SW480 (cell line): ENCODE data around the gene HTRA1.

ENCODE experiments used
- DNase-seq: peaks from one replicate; pipeline ENCODE4 v3.0.0-alpha.2; 2016; ENCODE audit warnings: low spot score

Gene HTRA1

DNA sequence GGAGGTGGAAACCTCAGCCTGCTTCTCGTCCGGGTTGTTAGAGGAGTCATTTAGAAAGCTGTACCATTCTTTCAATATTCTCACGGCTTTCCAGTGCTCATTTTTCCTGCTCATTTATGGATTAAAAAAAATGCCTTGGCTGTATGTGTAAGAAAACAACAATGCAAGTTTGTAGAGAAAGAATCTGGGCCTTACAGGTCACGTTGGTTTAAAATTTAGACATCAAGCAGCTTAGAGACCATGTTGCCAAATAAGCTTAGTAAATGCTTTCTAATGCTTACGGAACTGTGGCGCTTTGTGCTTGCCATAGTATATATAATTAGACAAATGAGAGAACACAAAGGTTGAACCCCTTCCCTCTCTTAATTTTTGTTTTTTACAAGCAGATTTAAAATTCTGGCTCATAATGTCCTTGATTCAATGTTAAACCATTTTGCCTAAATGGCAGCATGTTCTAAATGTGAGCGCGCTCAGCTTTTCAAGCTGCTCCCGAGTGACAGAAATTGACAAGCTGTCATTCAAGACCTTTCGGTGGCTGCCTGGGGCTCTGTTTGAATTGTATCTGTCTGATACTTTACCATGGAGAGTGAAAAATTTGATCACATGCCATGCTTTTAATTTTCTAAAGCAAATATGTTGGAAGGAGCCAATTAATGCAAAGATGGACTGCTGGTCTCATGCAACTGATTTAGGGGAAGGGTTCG lies 5.8 kb upstream of the HTRA1 start:
- DNase-seq, result no peak

DNA sequence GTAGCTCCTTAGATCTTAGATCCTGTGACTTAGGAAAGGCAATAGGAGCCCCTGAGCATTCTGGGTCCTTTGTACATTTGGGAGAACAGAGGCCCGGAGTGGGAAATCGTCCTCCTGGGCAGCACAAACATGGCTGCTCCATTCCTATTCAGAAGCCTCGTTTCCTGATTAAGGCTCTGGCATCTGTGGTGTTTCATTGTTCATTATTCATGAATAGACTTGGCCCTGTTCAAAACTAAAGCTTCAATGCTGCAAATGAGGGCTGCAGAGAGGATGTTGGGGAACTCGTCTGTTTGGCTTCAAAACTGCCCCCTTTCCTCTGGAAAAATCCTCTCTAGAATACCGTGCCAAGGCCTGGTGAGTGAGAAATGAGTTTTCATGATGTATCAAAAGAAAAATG lies 3.4 kb upstream of the HTRA1 start:
- no peak for DNase-seq

DNA sequence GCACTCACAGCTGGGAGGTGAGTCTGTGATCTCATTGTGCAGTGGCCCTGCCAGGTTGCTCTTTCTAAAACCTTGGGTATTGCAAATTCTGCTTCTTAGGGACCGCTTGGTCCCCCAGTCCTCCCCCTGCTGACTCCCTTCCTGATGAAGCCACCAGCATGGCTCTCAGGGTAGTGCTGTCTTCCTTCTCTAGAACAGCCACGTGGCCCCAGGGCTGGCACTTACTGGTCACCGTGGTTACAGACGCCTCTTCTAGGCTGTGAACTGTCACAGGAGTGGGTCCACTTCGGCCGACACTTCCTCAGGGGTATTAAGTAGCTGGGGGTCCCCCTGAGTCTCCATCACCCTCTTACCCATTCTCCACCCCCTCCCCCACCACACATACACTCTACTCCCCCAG lies 2.7 kb upstream of the HTRA1 start:
- no peak for DNase-seq

DNA sequence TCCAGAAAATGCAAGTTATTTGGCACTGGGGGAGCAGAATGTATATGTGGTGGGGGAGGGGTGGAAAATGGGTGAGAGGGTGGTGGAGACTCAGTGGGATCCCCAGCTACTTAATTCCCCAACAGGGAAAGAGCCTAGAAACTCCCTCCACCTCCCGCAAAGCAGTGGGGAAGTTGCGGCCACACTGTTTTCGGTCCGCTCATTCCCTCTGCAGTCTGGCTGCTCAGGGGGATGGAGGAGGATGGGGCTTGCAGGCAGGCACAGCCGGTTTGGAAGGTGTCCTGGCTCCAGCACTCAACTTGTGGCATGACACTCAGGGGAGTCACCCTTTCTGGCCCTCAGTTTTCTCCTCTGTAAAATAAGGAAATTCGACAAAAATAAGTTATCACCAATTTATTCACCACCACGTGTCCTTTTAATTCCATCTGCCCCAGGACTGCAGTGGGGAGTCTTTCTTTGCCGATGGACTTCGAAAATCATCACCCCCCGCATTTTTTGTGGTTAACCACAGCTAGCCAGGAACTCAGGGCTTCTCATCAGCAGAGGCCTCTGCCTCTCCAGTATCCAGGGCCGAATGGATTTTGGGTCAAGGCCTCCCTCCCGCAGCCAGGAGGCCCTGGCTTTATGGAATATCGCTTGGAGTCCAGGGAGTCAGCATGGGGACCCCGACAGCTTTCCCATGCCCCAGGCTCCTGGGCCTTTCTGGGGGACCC lies 1.6 kb upstream of the HTRA1 start:
- DNase-seq, result no peak

DNA sequence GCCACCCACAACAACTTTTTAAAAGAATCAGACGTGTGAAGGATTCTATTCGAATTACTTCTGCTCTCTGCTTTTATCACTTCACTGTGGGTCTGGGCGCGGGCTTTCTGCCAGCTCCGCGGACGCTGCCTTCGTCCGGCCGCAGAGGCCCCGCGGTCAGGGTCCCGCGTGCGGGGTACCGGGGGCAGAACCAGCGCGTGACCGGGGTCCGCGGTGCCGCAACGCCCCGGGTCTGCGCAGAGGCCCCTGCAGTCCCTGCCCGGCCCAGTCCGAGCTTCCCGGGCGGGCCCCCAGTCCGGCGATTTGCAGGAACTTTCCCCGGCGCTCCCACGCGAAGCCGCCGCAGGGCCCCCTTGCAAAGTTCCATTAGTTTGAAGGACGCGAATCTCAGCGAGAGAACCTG lies 461 bp upstream of the HTRA1 start:
- no peak for DNase-seq

DNA sequence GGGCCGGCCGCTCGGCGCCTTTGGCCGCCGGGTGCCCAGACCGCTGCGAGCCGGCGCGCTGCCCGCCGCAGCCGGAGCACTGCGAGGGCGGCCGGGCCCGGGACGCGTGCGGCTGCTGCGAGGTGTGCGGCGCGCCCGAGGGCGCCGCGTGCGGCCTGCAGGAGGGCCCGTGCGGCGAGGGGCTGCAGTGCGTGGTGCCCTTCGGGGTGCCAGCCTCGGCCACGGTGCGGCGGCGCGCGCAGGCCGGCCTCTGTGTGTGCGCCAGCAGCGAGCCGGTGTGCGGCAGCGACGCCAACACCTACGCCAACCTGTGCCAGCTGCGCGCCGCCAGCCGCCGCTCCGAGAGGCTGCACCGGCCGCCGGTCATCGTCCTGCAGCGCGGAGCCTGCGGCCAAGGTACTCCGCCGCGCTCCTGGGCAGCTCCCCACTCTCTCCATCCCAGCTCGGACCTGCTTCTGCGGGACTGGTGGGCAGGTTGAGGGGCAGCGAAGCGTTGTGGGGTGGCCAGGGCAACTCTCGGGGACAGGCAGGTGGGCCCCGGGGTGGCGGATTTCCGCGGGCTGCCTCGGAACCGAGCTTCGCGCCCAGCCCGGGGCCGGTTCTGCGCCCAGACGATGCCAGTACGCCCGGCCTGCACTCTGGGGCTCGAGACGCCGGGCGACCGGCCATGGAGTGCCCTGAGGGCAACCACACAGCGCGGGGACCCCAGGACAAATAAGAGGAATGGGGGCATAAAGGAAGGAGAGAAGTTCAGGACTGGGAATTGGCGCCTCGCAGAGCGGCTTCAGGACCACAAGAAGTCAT lies 578 bp downstream of the HTRA1 start:
- DNase-seq, result peak; percentile 51

DNA sequence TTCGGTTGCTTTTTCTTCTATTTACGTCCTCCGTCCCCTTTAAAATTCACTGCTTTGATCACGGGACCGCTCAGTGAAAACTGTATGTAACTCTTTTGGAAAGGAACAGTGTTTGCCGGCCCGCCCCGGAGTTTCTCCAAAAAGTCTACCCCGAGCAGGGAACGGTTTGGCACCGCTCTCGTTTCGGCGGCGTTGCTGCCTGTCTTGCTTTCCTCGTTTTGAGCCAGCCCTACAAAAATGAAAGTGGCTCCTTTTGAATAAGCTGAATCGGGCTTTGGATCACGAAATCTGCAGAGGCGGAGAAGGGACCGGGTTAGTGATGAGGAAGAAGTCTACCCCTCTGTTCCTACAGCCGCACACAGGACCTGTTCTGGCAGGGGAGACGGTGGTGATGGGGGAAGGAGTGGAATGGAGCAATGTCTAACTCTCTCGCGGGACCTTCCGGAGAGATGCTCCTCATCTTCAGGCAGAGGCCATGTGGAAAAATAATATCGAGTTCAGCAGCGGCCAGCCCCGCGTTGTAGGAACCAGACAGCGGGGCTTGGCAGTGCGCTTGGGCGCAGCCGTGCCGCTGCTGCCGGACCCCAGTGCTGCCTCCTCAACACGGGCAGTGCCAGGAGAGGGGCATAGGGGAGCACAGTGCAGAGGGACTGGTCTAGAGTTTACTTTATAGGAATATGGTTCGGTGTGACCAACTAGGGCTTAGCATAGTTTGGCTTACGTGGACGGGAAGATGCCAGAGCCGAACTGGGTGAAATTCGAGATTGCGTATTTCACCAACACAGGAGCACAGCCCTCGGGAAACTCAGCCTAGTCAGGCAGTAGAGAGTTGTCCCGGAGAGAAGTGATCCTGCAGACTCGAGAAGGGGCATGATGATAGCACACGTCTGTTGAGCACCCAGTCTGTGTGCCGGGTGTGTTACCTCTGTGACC lies 1.4 kb downstream of the HTRA1 start:
- DNase-seq, result no peak

DNA sequence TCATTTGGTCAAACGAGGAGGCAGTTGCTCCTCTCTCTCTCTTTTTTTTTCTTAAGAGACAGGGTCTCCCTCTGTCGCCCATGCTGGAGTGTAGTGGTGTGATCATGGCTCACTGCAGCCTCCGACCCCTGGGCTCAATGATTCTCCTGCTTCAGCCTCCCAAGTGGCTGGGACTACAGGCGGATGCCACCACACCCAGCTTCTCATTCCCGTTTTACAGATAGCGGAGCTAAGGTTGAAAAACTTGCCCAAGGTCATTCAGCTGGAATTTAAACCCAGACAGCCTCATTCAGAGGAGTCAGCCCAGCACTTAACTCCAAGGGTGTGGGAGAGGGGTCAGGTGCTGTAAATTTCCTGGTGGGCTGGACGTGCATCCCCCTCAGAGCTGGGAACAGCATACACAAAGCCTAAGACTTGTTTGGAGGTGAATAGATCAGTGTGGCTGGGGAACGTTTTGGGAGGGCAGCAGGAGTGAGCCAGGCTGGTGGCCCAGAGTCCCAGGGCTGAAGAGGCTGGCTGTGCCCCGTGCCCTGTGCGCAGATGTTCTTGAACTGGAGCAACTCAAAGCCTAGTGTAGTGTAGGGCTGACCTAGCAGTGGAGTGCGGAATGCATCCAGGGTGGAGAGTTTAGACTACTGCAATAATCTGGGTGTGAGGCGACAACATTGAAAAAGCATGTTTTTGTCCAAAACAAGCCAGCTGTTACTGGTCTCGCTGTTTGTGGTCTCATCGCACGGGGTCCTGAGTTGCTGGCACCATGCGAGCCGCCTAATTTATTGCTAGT lies 2.3 kb downstream of the HTRA1 start:
- DNase-seq, result no peak

DNA sequence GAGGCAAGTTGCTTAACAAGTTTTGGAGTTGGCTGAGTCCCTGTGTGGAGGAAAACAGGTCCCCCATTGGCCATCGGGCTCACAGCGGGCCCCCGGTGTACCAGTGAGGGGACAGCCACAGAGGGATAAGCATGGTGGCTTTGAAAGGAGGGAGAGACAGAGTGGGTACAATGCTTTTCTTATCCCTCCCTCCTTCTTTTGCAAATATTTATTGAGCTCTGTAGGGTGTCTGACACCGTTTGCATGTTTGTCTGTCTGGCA lies 2.8 kb downstream of the HTRA1 start:
- no peak for DNase-seq

DNA sequence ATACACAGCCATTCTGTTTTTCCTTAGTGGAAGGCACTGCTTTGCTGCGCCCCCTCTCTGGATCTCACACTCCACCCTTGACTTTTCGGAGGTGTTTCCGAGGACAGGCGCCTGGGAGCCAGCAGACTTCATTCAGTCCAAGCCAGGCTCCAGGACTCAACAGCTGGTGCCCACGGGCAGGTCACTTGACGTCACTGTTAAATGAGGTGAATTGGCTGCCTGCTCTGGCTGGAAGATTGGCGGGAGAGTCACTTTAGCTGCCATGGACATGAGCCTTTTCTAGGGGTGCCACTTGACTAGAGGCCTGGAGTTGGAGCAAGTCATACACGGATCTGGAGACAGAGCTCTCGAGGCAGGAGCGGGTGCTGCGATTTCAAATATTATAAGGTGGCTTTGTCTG lies 3.2 kb downstream of the HTRA1 start:
- no peak for DNase-seq

DNA sequence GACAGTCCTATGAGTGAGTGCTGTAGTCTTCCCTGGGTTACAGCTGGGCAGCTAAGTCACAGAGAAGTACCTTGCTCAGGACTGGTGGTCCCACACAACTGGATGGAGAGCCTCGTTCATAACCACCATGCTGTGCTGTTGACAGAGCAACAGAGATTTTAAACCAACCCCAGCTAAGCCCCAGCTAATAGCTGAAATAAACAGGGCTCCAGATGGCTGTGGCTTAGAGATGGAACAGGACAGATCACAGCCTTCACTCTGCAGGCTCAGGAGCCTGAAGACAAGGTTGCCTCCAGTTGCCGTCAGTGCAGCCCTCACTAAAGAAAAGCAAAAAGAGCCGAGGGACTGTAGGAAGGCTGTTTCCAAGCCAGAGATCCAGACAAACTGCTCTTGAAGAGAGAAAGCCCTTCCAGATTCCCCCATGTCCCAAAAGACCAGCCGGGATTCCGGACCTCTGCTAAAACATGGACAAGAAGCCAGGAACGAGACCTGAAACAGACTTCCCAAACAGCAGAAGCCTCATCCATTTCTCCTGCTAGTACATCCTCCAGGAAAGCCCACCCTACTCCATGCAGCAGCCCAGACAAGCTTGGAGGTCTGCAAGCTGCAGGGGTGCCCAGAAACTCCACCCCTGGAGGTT lies 4.2 kb downstream of the HTRA1 start:
- no peak for DNase-seq

DNA sequence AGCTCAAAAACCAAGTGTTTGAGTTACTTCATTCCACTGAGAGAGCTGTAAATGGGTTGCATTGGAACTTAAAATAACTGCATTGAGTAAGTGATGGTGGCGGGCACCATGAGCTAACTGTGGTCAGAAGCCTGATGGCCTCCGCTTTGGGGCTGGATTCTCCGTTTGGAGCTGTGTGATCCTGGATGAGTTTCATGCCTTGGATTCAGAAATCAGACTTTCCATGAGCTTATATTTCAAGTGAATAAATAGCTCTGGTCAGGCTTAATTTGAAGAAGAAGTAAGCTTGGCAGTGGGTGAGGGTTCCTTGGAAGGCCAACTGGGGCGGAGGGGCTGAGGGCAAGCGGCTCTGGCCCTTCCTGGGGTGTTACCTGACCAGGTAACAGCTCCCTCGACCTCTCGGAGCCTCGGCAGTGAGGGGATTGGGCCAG lies 5.6 kb downstream of the HTRA1 start:
- DNase-seq, result no peak

DNA sequence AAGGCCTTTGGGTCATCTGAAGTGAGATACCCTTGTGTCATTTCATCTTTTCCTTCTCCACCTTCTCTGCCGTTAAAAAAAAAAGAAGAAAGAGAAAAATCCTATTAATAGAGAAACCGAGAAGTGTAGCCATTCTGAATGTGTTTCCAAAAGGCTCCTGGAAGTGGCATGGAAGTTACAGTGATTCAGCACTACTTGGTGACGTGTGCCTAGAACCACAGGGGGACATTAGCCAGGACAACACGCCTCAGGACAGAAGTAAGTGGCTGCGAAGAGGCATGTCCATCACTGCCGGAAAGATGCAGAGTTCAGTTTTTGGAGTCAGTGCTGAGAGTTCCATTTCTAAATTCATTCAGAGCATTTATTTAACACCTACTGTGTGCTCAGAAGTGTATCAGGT lies 6.3 kb downstream of the HTRA1 start:
- DNase-seq, result no peak

DNA sequence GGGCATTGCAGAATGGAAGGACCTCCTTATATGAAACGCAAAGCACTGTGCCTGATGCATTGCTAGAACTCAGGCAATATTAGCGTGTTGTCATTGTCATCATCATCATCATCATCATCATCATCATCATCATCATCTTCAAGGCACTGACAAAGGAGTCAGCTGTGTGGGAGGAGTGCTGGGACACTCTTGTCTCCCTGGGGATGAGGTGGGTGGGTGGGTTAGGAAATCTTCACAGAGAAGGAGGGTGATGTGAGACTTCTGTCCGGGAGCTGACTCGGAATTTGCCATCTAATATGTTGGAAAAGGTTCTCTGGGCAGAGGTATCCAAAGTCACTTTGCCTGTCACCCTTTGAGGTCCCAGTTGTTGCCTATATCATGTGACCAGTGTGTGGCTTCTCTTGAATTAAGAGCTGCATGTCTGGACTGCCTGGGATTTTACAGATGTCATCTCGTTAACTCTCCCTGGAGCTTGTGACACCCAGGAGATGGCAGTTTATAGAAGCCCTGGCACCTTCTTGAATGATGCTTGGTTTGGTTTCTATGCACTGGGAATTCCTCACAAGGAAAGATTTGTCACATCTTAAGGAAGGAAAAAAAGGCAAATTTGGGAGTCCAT lies 7.1 kb downstream of the HTRA1 start:
- DNase-seq, result no peak

DNA sequence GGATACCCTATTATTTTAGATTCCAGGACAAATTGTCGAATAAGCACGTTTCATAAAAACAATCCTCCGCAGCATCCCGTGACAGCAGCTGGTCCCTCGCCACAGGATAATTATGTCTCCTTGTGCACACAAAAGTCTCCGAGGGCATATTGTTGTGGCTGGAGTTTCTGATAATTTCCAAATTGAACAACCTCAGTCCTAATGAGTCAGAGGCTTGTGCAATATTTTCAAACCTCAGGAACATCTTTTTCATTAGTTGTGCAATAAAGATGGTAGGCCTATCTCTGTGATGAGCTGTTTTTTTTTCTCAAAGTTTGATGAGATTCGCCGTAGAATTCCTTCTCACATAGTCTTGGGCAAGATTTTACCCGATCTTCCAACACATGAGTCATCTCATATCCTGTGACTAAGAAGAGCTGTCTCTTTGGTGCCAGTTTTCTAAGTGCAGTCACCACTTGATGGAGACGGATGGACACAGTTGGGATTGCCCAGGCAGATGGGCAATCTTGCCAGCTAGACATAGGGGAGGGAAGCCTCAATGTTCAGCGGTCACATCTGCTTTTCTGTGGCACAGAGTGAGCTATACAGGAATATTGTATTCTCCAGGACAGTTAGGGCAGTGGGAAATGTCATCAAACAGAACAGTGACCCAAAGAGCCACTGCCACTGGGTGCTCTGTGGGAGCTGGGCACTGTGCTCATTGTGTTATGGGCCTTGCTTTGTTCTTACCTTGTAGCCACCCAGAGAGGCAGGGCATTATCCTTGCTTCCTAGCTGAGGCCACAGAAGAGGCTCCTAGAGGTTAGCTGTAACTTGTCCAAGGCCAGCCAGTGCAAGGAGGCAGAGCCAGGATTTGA lies 7.8 kb downstream of the HTRA1 start:
- peak; percentile 43 for DNase-seq

DNA sequence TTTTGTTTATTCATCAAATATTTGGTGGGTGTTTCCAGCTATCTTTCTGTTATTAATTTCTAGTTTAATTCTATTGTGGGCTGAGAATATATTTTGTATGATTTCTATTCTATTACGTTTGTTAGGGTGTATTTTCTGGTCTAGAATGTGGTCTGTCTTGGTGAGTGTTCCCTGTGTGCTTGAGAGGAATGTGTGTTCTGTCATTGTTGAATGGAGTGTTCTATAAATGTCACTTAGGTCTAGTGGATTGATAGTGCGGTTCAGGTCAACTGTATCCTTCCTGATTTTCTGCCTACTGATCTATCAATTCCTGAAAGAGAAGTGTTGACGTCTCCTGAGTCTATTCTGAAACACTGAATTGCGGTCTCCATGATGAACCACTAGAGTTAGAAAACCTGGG lies 8.5 kb downstream of the HTRA1 start:
- no peak for DNase-seq

DNA sequence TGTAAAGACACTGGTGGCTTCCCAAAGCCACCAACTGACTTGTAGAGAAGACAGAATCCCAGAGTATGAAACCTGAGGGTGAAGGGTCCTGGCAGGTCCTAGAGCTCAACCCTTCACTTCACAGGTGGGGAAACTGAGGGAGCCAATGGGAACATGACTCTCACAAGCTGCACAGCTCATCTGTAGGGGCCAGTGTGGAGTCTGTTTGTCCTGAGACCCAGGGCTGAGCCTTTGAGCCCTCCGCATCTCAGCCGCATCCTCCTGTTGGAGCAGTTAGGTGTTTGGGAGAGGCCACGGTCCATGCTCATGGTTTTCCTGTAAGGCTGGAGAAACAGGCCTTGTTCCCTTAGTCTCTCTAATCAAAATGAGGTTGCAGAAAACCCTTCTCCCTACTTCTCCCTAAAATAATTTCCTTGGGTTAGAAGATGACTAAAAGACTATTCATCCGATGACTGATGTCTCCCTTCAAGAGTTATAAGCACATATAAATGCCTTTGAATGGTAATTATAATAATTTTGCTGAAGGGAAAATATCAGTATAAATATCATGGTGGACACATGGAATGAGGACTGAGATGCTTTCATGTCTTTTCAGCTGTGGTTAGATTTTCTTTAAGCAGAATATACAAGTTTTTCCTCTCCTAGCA lies 10.3 kb downstream of the HTRA1 start:
- DNase-seq, result no peak

DNA sequence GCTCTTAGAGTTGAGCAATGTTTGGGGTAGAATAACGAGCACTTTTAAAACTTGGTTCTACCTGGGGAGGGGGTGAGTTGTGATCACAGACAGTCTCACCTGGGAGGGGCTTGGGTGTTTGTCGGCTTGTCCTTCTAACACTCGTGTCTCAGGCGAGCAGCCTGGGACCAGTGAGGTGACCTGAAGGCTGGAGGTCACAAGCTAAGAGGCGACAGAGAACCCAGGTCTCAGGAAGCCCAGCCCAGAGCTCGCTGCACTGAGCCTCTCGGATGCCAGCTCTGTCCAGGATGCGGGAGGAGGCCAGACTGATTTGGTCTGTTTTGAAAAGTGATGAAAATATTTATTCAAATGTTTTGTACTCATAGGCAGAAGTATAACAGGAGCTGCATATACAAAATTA lies 11.8 kb downstream of the HTRA1 start:
- no peak for DNase-seq
